ENCODE measurements around the gene SLC22A1.
"Not testable (repeated sequence)": the region's sequence is repeated elsewhere in the genome, so short reads cannot be mapped to it uniquely, and the experiment has no call there.

Gene SLC22A1

DNA sequence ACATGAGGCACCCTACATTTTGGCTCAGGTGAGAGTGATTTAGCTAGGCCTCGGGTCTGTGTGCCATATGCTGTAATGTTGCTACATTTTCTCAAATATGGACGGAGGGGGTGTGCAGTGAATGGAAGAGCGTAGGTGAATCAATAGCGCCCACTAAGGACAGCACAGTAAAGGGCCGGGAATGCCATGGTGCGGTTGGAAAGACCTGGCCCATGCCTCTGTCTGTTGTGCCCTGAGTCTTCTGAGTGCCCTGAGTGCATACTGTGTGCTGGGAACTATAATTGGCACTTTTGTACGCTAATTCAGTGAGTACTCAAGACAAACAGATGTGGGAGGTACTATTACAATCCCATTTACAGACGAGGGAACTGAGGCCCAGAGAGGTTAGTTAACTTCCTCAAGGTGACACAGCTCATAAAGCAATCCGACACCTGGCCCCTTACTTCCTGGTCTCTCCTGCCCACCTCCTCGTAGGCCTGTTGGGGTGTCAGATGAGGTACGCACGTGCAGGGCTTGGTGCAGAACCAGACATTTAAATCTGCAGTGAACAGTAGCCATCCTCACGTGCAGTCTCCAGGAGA is 17.3 kb downstream of the SLC22A1 start:
- no peak for DNase-seq

DNA sequence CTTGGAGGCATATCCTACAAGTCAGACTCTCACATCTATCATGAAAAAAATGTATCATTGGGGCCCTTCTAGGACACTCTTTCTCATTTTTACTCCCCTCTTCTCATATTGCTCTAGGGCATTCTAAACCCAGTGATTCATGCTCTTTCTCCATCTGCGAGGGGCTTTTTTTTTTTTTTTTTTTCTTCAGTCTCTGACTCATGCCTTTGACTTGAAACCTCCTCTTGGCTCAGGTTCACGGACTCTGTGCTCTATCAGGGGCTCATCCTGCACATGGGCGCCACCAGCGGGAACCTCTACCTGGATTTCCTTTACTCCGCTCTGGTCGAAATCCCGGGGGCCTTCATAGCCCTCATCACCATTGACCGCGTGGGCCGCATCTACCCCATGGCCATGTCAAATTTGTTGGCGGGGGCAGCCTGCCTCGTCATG is 17.8 kb downstream of the SLC22A1 start:
- no peak for DNase-seq

DNA sequence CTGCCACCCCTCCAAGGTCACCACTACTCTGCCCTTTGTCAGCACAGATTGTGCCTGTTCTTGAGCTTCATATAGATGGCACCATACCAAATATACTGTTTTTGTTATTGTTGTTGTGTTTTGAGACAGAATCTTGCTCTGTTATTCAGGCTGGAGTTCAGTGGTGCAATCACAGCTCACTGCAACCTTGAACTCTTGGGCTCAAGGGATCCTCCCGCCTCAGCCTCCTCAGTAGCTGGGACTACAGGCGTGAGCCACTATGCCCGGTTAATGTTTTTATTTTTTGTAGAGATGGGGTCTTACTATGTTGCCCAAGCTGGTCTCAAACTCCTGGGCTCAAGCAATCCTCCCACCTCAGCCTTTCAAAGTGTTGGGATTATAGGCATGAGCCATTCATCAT is 18.9 kb downstream of the SLC22A1 start:
- not testable (repeated sequence) for DNase-seq

DNA sequence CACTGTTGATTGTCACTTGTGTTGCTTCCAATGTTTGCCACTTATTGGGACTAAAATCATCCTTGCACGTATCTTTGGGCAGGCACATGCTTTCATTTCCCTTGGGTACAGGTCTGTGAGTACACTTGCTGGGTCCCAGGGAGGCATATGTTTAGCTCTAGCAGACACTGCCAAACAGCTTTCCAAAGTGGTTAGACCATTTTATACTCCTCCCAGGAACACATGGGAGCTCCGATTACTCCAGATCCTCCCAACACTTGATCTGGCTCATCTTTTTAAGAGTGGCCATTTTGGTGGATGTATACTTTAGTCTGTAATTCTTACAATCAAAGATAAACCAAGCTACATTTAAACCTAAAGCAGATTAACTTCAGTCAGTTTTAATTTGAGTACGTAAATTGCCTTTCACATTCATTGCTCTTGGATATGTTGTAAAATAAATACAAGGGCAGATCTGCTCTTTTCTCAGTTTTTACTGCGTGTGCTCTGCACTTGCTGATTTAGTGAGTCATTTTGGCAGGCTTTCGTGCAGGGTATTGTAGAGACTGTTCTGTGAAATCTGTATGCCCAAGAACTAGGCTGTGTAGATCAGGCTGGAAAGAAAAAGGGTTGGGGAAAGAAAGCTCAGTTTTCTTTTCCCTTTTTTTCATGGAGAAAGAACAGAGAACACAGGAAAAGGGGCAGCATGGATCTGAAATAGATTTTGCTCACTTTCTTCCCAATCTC is 19.5 kb downstream of the SLC22A1 start:
- no peak for DNase-seq

DNA sequence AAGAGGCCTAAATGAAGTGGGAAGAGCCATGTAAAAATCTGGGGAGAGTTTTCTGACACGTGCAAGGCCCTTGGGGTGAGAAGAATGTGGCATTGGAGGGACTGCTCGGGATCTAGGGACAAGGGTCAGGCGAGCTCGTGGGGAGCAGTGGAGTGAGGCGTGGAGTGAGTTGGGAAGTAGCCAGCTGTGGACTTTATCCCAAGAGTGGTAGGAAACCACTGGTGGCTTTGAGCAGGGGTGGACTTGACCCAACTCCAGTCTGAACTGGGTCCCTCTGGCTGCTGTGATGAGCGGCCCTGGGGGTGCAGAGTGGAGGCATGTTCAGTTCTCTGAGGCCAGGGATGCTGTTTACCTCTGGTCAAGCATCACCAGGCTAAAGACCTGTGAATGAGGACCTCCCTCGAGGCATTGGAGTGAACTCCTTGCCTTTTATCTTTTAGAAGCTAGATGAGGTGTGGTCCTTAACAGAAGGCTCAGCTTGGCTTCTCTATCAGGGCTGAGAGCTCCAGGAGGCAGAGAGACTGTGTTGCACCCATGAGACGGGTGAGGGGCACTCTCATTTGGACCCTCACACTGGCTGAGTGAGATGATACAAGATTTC is 20.6 kb downstream of the SLC22A1 start:
- no peak for DNase-seq

DNA sequence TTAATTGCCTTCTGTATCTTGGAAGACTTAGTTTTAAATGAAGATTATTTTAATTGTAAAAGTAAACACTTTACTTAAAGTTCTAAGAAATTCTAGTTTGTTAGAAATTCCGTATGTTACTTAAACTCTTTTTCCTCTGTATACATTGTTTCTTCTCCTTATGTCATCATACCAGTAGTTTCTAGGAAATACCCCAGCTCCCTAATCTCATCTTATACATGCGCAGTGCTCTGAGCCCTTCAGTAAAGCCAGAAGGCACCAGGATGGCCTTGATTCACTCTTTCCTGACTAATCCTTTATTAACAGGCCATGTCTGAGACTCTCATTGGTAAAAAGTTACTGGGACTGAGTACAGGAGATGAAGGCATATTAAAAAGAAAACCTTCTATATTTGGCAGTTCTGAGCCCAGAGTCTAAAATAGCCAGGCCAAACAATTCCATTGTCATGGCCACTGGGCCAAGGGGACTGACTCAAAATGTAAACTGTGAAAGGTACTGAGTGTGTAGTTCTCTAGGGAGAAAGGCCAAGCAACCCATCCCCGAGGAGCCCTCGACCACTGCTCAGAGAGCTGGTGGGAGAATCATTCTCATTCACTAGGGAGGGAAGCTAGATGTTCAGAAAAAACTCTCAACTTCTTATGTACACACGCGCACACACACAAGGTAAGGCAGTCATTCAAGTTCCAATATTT is 25.0 kb downstream of the SLC22A1 start:
- DNase-seq = no peak

DNA sequence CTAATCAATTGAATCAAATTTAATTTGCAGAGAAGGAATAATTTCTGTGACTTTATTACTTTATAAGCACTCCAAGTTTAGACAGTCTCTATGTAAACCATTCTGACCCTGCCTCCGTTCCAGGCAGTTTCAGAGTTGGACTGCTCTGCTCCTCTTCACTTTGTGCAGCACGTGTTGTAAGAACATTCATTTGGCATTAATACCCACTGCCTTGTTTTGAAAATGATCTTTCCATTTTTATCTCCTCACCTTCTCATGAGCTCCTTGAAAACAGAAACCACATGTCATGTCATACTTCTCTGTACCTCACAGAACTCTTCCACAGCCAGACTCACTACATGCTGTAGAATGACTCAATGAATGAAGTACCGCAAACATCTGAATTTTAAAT is 25.5 kb downstream of the SLC22A1 start:
- DNase-seq = no peak

DNA sequence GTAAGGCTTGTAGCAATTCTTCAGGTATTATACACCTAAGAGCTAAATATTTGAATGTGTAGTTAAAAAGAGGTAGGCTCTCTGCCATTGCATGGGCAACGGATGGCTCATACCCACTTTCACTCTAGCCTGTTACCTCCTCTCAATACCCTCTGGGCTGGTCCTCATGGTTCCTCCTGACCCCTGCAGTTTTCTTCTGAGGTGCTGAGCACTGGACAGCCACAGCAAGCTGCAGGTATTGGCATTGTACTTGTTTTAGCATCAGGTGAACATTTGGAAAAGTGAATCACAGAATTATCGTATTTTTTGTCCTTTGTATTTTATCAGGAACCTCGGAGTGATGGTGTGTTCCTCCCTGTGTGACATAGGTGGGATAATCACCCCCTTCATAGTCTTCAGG is 32.9 kb downstream of the SLC22A1 start:
- DNase-seq = no peak

DNA sequence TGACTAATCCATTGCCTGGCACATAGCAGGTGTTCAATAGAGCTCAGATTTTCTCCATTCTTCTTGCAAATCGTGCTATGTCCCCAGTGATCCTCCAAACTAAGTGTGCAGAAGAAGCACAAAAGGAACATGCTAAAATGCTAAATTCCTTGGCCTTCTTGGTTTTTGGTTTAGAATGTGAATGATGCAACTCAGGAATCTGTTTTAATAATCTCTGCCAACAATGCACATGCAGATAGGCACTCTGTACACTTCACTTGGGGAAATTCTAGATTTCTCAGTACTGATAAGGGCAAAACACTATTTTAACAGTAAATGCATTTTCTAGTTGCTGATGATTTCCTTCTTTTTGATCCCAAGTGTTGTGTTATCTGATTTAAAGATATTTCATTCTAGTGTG is 35.2 kb downstream of the SLC22A1 start:
- DNase-seq = no peak

DNA sequence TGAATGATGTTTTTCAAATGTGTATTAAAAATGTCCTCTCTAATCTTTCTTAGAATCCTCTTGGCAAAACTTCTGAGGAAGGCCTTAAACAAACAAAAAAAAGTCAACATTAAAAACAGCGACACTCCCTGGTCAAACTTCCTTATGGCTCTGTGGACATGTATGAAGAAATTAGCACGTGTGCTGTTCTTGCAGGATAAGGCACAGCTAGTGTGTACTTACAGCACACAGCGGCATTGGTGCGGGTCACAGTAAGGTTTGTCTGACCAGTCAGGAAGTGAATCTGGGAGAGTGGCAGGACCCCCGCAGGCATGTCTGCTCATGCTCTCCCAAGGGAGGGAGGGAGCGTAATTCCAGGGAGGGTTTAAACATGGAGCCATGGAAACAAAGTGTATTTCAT is 38.8 kb downstream of the SLC22A1 start:
- DNase-seq = no peak

DNA sequence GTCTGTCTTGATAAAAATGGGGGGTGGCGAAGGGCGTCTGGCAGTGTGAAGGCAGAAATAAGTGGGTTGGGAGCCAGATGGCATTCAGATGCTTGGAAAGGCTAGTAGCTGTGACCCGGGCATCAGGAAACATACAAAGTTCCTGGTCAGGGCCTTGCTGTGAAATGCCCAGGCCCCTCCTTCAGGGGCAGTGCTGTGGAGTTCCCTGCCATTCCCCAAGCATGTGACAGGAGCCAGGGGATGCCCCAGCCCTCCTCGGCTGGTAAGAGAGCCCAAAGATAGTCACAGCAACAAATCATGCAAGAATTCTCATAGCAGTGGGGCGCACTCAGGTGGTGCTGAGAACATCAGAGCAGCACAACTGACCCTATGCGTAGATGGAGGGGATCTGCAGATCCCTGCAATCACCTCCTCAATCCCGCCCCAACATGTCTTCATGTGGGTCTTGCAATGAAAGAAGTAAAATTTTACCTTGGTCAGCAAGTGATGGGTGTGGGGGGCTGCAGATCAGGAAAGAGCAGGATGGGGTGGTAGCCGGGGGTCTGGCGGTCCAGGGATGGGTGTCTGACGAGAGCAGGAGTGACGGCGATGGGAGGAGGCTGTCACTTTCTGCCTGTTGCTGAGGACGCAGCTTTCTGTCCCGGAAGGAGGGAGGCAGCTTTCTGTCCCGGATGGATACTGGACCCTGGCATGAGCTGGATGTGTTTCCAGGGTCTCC is 39.5 kb downstream of the SLC22A1 start:
- no peak for DNase-seq

DNA sequence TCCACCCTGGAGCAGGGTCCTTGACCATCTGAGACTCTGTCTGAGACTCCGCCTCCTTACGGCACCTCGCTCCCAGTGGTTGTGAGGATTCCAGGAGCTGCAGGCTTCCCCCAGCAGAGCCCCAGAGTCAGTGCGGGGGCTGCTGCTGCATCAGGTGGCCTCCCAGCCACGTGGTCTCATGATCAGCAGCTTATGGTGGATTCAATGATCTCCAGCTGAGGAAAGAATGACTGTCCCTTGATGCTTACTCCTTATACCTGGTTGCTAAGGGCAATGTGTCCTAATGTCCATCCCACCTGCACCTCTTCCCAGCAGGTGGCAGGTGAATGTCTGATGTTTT is 40.0 kb downstream of the SLC22A1 start:
- DNase-seq = no peak

DNA sequence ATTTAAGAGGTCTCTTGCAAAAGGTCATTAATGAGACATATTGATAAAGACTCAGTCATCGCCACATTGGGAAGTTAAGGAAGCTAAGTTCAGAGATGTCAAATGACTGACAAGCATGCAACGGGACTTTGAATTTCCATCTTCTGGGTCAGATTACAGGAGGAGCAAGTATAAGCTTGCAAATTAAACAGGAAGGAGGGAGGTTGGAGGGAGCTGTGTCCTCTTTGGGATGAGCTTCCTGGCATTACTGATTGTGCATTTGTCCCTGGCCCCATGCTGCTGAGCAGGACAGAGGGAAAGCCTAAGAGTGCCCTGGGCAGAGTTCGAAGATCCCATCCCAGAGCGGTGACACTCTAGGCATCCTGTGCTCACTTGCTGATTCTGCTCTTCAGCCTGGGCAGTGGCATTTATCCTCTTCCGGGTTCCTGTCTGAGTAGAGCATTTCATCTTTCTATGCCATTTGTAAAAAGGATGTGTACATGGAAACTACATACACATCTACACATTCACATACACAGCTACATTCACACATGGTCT is 40.5 kb downstream of the SLC22A1 start:
- DNase-seq = no peak

DNA sequence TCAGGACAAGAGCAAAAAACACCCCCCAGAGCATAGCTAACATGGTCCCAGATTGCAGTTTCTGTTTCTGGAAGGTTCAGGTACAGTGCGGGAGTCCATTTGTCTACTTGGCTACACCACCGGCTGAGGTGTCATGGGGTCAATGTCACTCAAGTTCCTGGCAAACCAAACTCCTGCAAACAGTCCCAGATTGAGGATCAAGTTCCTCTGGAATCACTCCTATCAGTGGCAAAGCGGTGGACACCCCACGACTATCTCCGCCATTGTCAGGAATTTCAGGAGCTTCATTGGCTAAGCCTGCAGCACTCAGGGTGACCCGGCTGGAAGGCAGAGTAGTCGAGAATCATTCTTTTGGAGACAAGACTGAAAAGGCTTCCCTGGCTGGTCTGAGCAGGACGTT is 41.8 kb downstream of the SLC22A1 start:
- no peak for DNase-seq

DNA sequence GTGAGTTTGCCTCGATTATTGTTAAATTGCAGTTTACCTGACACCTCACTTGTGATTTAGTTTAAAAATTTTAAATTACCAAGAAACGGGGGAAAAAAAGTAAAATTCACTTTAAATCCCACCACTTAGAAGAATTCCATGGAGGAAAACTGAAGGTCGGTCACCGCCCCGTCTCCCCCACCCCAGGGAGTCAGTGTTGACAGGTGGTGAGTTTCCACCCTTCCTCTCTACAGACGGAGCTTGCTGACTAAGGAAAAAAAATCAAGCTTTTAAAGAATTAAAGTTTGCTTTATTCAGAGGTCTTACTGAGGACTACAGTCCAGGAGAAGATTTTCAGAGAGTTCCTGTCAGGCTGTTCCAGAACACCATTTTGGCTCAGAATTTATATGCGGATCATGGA is 42.3 kb downstream of the SLC22A1 start:
- DNase-seq = no peak

DNA sequence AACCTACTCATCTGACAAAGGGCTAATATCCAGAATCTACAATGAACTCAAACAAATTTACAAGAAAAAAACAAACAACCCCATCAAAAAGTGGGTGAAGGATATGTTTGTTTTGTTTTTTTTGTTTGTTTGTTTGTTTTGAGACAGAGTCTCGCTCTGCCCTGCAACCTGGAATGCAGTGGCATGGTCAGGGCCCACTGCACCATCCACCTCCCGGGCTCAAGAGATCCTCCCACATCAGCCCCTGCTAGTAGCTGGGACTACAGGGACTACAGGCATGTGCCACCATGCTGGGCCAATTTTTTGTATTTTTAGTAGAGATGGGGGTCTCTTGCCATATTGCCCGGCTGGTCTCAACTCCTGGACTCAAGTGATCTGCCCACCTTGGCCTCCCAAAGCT is 44.3 kb downstream of the SLC22A1 start:
- DNase-seq = not testable (repeated sequence)

DNA sequence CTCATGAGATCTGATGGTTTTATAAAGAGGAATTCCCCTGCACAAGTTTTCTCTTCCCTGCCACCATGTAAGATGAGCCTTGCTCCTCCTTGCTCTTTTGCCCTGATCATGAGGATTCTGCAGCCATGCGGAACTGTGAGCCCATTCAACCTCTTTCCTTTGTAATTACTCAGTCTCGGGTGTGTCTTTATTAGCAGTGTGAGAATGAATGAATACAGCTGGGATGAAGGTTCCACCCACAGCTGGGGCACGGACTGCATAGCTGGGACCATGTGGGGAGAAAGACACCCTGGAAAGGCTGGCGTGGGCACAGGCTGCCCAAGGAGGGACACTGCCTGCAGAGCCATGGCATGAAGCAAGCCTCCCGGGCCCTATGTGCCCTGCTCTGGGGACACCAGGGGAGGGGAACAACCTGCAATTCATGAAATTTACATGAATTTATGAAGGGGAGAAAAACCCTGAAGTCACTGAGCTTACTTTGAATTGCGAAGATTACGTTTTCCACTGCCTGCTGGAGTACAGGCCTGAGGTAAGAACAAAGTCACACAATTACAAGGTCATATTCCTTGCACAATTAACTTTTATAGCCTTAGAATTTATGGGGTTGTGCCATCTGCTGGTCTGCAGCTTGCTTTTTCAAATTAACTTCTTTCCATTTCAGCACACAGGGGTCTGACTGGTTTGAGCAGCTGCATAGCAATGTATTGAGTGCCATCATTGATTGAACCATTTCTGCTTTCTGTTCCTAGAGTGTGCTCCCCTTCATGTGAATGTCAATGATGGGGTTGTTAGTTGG is 46.2 kb downstream of the SLC22A1 start:
- DNase-seq = no peak

DNA sequence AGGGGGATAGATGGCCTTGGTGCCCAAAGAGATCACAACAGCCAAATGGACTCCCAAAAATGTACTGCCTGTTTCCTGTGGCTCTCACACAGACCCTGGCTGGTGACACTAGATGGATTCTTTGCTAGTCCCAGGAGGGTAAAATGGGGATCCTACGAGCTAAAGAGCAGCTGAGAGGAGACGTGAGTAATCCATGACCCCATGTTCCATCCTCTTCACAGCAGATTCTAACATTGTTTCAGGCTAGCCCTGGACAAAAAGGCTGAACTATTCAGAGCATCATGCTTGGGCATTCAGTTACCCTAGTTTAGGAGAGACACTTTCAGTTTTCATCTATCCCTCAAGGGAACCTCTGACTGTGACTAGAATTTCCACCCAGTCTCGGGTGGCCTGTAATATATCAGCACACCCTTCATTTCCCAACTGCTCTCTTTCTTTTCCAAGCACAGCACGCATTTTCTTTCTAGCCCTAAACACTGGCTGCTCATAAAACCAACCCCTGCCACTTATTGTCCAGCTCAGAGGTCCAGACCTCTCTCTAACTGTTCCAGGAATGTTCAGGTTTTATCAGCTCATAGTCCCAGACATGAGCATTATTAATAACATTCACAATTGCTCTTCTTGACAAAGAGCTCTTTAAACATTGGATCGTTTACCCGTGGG is 48.5 kb downstream of the SLC22A1 start:
- no peak for DNase-seq

DNA sequence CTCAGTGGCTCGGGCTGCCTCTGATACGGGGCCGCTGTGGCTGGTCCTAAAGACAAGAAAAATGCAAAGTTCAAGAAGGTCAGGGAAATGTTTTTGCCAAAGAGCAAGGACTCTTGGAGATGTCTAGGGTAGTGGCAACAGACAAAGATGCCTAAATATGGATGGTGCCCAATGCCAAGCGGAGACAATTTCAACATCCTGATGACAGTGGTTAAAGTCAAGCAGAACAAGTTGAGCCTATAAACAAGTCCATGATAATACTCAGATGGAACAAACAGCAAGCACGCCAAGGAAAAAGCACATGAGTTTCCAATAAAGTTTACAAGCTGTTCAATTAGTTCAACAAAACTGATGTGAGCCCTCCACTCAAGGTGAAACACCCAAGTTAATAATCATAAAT is 51.1 kb downstream of the SLC22A1 start:
- no peak for DNase-seq

DNA sequence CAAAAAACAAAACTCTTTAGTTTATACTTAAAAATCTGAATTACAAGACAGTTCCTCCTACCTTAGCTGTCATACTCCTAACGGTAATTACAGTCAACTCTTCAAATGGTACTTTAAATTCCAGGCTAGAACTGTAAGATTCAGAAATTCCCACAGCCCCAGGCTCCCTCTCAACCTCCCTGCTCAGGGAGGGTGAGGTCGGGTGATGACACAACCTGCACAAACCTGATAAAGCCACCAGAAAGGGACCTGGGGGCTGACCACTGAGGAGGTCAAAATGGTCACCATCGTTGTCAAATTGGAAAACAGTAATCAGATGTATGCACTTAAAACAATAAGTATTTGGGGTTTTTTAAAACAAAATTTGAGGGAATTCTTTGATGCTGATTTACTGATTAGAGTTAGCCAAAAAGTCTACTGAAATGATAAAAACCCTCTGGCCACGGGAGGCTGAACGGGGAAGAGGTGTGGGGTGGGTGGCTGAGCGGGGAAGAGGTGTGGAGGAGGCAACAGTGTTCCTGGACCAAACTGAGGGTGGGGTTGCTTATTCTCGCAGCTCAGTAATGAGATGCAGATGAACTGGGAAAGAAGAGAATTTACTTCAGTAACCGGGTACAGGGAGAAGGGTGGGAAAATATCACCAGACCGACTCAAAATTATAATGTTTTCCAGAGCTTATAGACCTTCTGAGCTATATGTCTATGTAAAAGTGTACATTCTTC is 52.4 kb downstream of the SLC22A1 start:
- no peak for DNase-seq

DNA sequence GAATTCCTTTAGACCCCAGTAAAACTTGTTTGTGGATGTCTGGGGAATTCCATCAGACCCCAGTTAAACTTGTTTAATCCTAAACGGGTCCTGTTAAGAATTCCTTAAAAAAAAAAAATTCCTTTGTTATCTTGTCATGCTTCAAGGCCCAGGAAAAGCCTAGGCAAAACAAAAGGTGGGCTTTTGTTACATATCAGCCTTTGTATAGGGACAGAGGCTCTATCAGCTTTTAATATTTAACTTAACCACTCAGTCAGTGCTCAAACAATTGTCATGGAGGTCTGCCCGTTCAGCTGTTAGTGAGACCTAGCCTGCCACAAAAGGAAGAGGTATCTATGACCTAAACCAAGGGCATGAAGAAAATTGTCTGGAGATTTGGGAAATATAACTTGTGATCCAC is 53.1 kb downstream of the SLC22A1 start:
- DNase-seq = no peak
